Thyroid gland (tissue), 4 donors: ENCODE data around the gene ATP1B1.

Source experiments
- CTCF ChIP-seq, 6 experiments: fragments of 200-600 bp in 3 of 6; fragments of 450-650 bp in 3 of 6; sonication (generic) in 3 of 6; IDR thresholded peaks; one replicate each; pipeline ENCODE4 v1.5.1; 2016 to 2019; ENCODE audit warnings: antibody characterized with exemption in 6 of 6, mild to moderate bottlenecking in 2 of 6, inconsistent platforms in 1 of 6, moderate library complexity in 1 of 6
- POLR2A ChIP-seq, 2 donors: fragments of 450-650 bp; IDR thresholded peaks; one replicate each; pipeline ENCODE4 v1.6.1; 2017; ENCODE audit warnings: antibody characterized with exemption in 2 of 2, mild to moderate bottlenecking in 2 of 2, moderate library complexity in 1 of 2

GRCh38 chr1:169111472-169111871 lies 5.0 kb downstream of the ATP1B1 start:
- no peak for TF ChIP-seq CTCF (IDR thresholded peaks at IDR 0.05)
- TF ChIP-seq POLR2A (IDR thresholded peaks at IDR 0.05) = no peak
